Measurements from ENCODE around the gene CARD19. TPM values are rescaled to one million over a fixed set of nuclear protein-coding genes. Genes with fewer than 3 reads are reported as not detected.
A peak's percentile ranks its signal among the peaks of the same experiment; 100 is the strongest.

The CARD19 gene
- total and polyA plus RNA-seq, 11 donors: 24.2 to 46.2 (median 30.5) TPM

DNA sequence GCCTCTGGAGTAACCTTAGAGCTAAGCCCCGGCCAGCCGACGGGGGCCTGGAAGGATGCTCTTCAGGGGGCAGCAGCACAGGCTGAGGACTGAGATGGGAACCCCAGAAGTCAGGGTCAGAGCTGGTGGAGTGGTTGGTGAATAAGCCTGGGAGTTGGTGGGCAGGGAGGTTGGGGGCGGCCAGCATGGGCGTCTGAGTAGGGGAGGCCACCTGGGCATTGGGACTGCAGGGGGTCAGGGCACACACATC, 23.6 kb downstream of the CARD19 start:
- ATAC-seq (peak in 2 of 4 donors; percentile 7 to 10), DNase-seq (no peak)
- H3K27me3 ChIP-seq: no peaks in the 10 kb centered on the region
- TF ChIP-seq, protein P1, sequence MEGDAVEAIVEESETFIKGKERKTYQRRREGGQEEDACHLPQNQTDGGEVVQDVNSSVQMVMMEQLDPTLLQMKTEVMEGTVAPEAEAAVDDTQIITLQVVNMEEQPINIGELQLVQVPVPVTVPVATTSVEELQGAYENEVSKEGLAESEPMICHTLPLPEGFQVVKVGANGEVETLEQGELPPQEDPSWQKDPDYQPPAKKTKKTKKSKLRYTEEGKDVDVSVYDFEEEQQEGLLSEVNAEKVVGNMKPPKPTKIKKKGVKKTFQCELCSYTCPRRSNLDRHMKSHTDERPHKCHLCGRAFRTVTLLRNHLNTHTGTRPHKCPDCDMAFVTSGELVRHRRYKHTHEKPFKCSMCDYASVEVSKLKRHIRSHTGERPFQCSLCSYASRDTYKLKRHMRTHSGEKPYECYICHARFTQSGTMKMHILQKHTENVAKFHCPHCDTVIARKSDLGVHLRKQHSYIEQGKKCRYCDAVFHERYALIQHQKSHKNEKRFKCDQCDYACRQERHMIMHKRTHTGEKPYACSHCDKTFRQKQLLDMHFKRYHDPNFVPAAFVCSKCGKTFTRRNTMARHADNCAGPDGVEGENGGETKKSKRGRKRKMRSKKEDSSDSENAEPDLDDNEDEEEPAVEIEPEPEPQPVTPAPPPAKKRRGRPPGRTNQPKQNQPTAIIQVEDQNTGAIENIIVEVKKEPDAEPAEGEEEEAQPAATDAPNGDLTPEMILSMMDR (IDR thresholded peaks at IDR 0.05): no peak
- no peak for TF ChIP-seq POLR2A (IDR thresholded peaks at IDR 0.05)
- H3K36me3 ChIP-seq: peaks cover 0 to 36% (median 28%) of the 10 kb centered on the region in 9 donors
- no peaks in the 10 kb centered on the region for H3K9me3 ChIP-seq
- peak overlapping the region in 8 of 12 donors; percentile 30 to 90 (median 54) for H3K27ac ChIP-seq
- 70 to 100% (median 74%) methylated on average over 2 to 5 of the region's 5 CpGs for WGBS, 4 donors
- intact Hi-C loops (cut with DNase I): loop anchor here in 1 of 10 donors (2.0 kb wide), 1 partner anchor 19 kb away; no protein-coding TSS in a partner anchor
- H3K4me3 ChIP-seq: no peak overlapping the region
- peaks cover 0 to 56% (median 18%) of the 10 kb centered on the region in 12 donors for H3K4me1 ChIP-seq

- intact Hi-C loops (cut with DNase I): loop anchor here in 1 of 10 donors (2.0 kb wide), 1 partner anchor 19 kb away; no protein-coding TSS in a partner anchor
- TF ChIP-seq POLR2A (IDR thresholded peaks at IDR 0.05): no peak
- TF ChIP-seq, protein P1 (IDR thresholded peaks at IDR 0.05): peak in 11 of 12 donors; percentile 10 to 58 (median 38)
- WGBS, 4 donors: 42 to 47% (median 44%) methylated on average over 21 to 23 of the region's 23 CpGs
Measured at GRCh38 chr9:93119953-93120845, 24.2 kb downstream of the CARD19 start.

DNA sequence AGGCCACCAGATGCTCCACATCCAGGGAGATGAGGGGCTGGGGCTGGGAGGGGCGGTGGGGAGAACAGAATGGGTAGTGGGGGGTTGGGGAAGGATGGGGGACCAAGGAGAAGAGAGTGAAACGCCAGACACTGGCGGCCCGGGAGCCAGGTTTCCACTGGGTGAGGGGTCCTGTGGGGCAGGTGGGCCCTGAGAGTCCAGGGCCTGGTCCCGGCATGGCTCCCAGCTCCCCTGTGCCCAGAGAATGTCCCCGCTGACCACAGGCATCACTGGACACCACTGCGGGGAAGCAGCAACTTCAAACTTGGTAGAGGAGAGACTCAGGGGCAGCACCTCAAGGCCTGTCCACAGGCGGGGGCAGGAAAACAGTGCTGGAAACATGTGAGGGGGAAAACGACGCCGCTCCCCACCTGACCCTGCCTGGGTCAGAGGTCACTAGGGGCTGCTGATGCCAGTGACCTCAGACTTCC, 24.9 kb downstream of the CARD19 start:
- Histone ChIP-seq H3K4me1 (peaks cover 0 to 59% (median 18%) of the 10 kb centered on the region in 12 donors), H3K27me3 (no peaks in the 10 kb centered on the region), H3K4me3 (no peak overlapping the region), H3K36me3 (peaks cover 0 to 48% (median 41%) of the 10 kb centered on the region in 9 donors), H3K27ac (peak overlapping the region in 5 of 12 donors; percentile 42 to 90 (median 61)), H3K9me3 (no peaks in the 10 kb centered on the region)
- intact Hi-C loops (cut with DNase I): no loop called here
- no peak for TF ChIP-seq POLR2A (IDR thresholded peaks at IDR 0.05)
- TF ChIP-seq, protein P1 (IDR thresholded peaks at IDR 0.05): no peak
- WGBS, 4 donors: 88 to 94% (median 92%) methylated on average over 11 of the region's 11 CpGs
- DNase-seq (peak in 3 of 5 donors; percentile 4 to 31 (median 29)), ATAC-seq (no peak)

More at GRCh38 chr9:93119953-93120845, 24.2 kb downstream of the CARD19 start:
- H3K4me1 ChIP-seq: peaks cover 0 to 52% (median 18%) of the 10 kb centered on the region in 12 donors
- no peak overlapping the region for H3K4me3 ChIP-seq
- ATAC-seq (peak; percentile 88 to 95 (median 90)), DNase-seq (peak; percentile 91 to 96 (median 95))
- H3K36me3 ChIP-seq: peaks cover 0 to 41% (median 34%) of the 10 kb centered on the region in 9 donors
- peak overlapping the region in 10 of 12 donors; percentile 26 to 90 (median 56) for H3K27ac ChIP-seq
- no peaks in the 10 kb centered on the region for H3K9me3 ChIP-seq
- no peaks in the 10 kb centered on the region for H3K27me3 ChIP-seq

Measured in heart left ventricle (tissue), 16 donors.